C4-2B (cell line): ENCODE results near the gene UGT1A9.

Experiments
- ZFX ChIP-seq: fragments of 450-650 bp; IDR thresholded peaks from 2 replicates; pipeline ENCODE4 v1.6.1; 2017
- TF ChIP-seq, protein P1 (sequence below): fragments of 450-650 bp; conservative IDR thresholded peaks from 2 replicates; pipeline ENCODE4 v1.5.1; 2017; ENCODE audit warnings: mild to moderate bottlenecking

DNA sequence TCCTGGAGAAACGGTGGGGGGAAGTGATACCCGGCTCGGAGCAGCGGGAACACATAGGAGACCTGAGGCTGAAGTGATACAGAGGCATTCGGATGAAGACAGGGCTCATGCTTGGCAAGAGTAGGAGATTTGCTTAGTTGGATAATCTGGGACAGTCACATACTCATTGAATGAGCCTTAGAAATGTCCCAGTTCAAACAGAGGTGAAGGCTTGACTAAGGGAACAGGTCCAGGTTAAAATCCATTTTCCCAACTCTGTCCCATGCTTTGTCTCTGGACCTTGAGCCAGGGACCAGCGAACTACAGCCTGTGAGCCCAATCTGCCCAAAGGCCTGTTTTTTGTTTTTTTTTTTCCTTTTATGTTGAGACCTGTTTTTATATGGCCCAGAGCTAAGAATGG, 22.3 kb downstream of the UGT1A9 start:
- TF ChIP-seq, protein P1, sequence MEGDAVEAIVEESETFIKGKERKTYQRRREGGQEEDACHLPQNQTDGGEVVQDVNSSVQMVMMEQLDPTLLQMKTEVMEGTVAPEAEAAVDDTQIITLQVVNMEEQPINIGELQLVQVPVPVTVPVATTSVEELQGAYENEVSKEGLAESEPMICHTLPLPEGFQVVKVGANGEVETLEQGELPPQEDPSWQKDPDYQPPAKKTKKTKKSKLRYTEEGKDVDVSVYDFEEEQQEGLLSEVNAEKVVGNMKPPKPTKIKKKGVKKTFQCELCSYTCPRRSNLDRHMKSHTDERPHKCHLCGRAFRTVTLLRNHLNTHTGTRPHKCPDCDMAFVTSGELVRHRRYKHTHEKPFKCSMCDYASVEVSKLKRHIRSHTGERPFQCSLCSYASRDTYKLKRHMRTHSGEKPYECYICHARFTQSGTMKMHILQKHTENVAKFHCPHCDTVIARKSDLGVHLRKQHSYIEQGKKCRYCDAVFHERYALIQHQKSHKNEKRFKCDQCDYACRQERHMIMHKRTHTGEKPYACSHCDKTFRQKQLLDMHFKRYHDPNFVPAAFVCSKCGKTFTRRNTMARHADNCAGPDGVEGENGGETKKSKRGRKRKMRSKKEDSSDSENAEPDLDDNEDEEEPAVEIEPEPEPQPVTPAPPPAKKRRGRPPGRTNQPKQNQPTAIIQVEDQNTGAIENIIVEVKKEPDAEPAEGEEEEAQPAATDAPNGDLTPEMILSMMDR: no peak
- TF ChIP-seq ZFX: no peak
